Sigmoid colon (tissue), 4 donors: ENCODE measurements around the gene LDLRAD4.
A peak's percentile ranks its signal among the peaks of the same experiment; 100 is the strongest.

ENCODE experiments used
- CTCF ChIP-seq, 4 experiments: fragments of 450-650 bp in 3 of 4; fragments of 200-600 bp in 1 of 4; IDR thresholded peaks; one replicate each; pipeline ENCODE4 v1.5.1; 2016 to 2019; ENCODE audit warnings: antibody characterized with exemption in 4 of 4, mild to moderate bottlenecking in 3 of 4, moderate library complexity in 2 of 4
- EP300 ChIP-seq, 4 donors: sonication (generic); formaldehyde crosslinking; IDR thresholded peaks; one replicate each; pipeline ENCODE4 v1.6.1; 2017; ENCODE audit warnings: antibody characterized with exemption in 4 of 4
- POLR2A ChIP-seq, 2 donors: fragments of 450-650 bp; IDR thresholded peaks; one replicate each; pipeline ENCODE4 v1.6.1; 2016; ENCODE audit warnings: antibody characterized with exemption in 2 of 2, mild to moderate bottlenecking in 2 of 2, moderate library complexity in 2 of 2
- POLR2AphosphoS5 ChIP-seq, 4 donors: sonication (generic); formaldehyde crosslinking; IDR thresholded peaks; one replicate each; pipeline ENCODE4 v1.6.1; 2017; ENCODE audit warnings: antibody characterized with exemption in 4 of 4

DNA sequence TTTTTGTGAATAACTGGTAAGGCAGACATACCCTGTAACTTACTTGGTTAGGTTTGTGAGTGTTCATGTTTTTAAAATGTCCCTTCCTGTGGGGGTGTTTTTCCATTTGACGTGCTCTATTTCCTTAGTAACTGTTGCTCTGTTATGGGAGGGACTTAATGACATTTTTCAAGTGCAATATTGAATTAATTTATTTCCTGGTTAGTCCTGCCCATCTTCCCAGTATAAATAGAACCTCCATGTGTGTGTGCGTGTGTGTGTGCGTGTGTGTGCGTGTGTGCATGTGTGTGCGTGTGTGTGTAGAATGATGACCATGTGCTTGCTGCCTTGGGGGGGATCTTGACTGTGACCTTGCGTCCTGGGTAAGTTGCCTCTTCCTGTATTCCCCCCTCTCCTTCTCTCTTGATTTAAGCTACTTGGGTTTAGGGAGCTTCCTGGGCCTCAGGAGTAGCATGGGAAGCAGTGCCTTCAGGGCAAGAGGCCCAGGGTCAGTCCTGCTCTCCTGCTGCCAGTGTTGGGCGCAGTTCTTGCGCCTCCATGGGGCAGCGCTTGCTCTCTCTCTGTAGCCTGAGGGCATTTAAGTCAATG lies 163.9 kb downstream of the LDLRAD4 start:
- TF ChIP-seq CTCF (IDR thresholded peaks at IDR 0.05) (no peak), POLR2A (IDR thresholded peaks at IDR 0.05) (no peak), EP300 (IDR thresholded peaks at IDR 0.05) (peak in 1 of 4 donors; percentile 8), POLR2AphosphoS5 (IDR thresholded peaks at IDR 0.05) (peak in 2 of 4 donors; percentile 39 to 53)
